Measurements from ENCODE around the gene TMEM63A.

The TMEM63A gene

GRCh38 chr1:225866061-225866837 lies 15.9 kb downstream of the TMEM63A start:
- Histone ChIP-seq H3K79me2 (ENCODE audit: insufficient read depth, low read length) (no peaks in the 10 kb centered on the region), H3K4me3 (ENCODE audit: low read depth in 1 of 2, low read length in 2 of 2) (no peak overlapping the region), H3K27me3 (ENCODE audit: insufficient read depth, low read length, poor library complexity) (no peaks in the 10 kb centered on the region), H3K36me3 (ENCODE audit: insufficient read depth, low read length) (peaks cover 7% of the 10 kb centered on the region), H3K27ac (ENCODE audit: low read length) (0 out of 2 replicates have a peak overlapping the region, but pooled peaks have one; percentile 19), H3K9ac (ENCODE audit: low read depth, low read length) (no peak overlapping the region), H3K4me1 (ENCODE audit: insufficient read depth, low read length) (peaks cover 14% of the 10 kb centered on the region), H4K20me1 (ENCODE audit: insufficient read depth, low read length) (no peaks in the 10 kb centered on the region), H3K4me2 (ENCODE audit: insufficient read depth, low read length) (no peak overlapping the region), H2AFZ (ENCODE audit: low read depth, low read length) (no peak overlapping the region), H3K9me3 (ENCODE audit: insufficient read depth, low read length, severe bottlenecking) (no peaks in the 10 kb centered on the region)
- DNase-seq (peak; percentile 67), ATAC-seq (ENCODE audit: insufficient read depth, low read depth) (peak; percentile 94)
- TF ChIP-seq EZH2 (IDR thresholded peaks at IDR 0.05; ENCODE audit: borderline replicate concordance, low read depth, low read length, severe bottlenecking): no peak

DNA sequence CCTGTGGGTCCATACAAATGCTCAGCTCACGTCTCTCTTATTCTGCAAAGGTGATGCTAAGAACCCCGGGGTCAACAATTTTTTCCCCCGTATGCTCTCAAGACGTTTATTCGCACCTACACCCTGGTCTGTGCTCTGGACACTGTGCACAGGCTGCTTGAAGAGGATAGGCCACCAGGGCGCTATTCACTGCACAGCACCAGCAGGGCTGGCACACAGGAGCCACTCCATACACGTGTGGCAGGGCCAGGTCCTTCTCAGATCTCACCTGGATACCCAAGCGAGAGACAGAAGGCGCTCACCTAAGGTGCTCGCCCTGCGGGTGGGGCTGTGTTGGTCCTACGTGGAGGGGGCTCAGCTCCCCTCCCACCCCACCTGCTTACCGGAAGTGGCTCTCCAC lies 16.7 kb downstream of the TMEM63A start:
- Histone ChIP-seq H2AFZ (ENCODE audit: low read depth, low read length) (no peak overlapping the region), H3K4me1 (ENCODE audit: insufficient read depth, low read length) (peaks cover 14% of the 10 kb centered on the region), H3K9ac (ENCODE audit: low read depth, low read length) (no peak overlapping the region), H3K4me2 (ENCODE audit: insufficient read depth, low read length) (no peak overlapping the region), H3K36me3 (ENCODE audit: insufficient read depth, low read length) (peaks cover 7% of the 10 kb centered on the region), H3K79me2 (ENCODE audit: insufficient read depth, low read length) (no peaks in the 10 kb centered on the region), H4K20me1 (ENCODE audit: insufficient read depth, low read length) (no peaks in the 10 kb centered on the region), H3K27me3 (ENCODE audit: insufficient read depth, low read length, poor library complexity) (no peaks in the 10 kb centered on the region), H3K9me3 (ENCODE audit: insufficient read depth, low read length, severe bottlenecking) (no peaks in the 10 kb centered on the region), H3K4me3 (ENCODE audit: low read depth in 1 of 2, low read length in 2 of 2) (no peak overlapping the region), H3K27ac (ENCODE audit: low read length) (no peak overlapping the region)
- DNase-seq (no peak), ATAC-seq (ENCODE audit: insufficient read depth, low read depth) (no peak)
- TF ChIP-seq EZH2 (IDR thresholded peaks at IDR 0.05; ENCODE audit: borderline replicate concordance, low read depth, low read length, severe bottlenecking): no peak
- TF ChIP-seq CTCF (IDR thresholded peaks at IDR 0.05; ENCODE audit: borderline replicate concordance, extremely low read depth, low read length, poor library complexity, severe bottlenecking): no peak

- H3K4me2 ChIP-seq (ENCODE audit: insufficient read depth, low read length): no peak overlapping the region
- no peak overlapping the region for H3K9ac ChIP-seq (ENCODE audit: low read depth, low read length)
- H3K79me2 ChIP-seq (ENCODE audit: insufficient read depth, low read length): no peaks in the 10 kb centered on the region
- H3K4me3 ChIP-seq (ENCODE audit: low read depth in 1 of 2, low read length in 2 of 2): no peak overlapping the region
- H3K36me3 ChIP-seq (ENCODE audit: insufficient read depth, low read length): peaks cover 7% of the 10 kb centered on the region
- peaks cover 14% of the 10 kb centered on the region for H3K4me1 ChIP-seq (ENCODE audit: insufficient read depth, low read length)
- TF ChIP-seq CTCF (IDR thresholded peaks at IDR 0.05; ENCODE audit: borderline replicate concordance, extremely low read depth, low read length, poor library complexity, severe bottlenecking) (no peak), EZH2 (IDR thresholded peaks at IDR 0.05; ENCODE audit: borderline replicate concordance, low read depth, low read length, severe bottlenecking) (no peak)
- no peaks in the 10 kb centered on the region for H4K20me1 ChIP-seq (ENCODE audit: insufficient read depth, low read length)
- no peak overlapping the region for H3K27ac ChIP-seq (ENCODE audit: low read length)
- no peaks in the 10 kb centered on the region for H3K27me3 ChIP-seq (ENCODE audit: insufficient read depth, low read length, poor library complexity)
- ATAC-seq (ENCODE audit: insufficient read depth, low read depth) (no peak), DNase-seq (no peak)
- H2AFZ ChIP-seq (ENCODE audit: low read depth, low read length): no peak overlapping the region
- H3K9me3 ChIP-seq (ENCODE audit: insufficient read depth, low read length, severe bottlenecking): no peaks in the 10 kb centered on the region
Measured at GRCh38 chr1:225863167-225863566, 19.0 kb downstream of the TMEM63A start.

GRCh38 chr1:225862581-225862950 lies 19.6 kb downstream of the TMEM63A start:
- Histone ChIP-seq H2AFZ (ENCODE audit: low read depth, low read length) (no peak overlapping the region), H3K4me2 (ENCODE audit: insufficient read depth, low read length) (no peak overlapping the region), H3K9ac (ENCODE audit: low read depth, low read length) (no peak overlapping the region), H3K4me1 (ENCODE audit: insufficient read depth, low read length) (peaks cover 14% of the 10 kb centered on the region), H3K9me3 (ENCODE audit: insufficient read depth, low read length, severe bottlenecking) (no peaks in the 10 kb centered on the region), H4K20me1 (ENCODE audit: insufficient read depth, low read length) (no peaks in the 10 kb centered on the region), H3K79me2 (ENCODE audit: insufficient read depth, low read length) (no peaks in the 10 kb centered on the region), H3K27ac (ENCODE audit: low read length) (no peak overlapping the region), H3K27me3 (ENCODE audit: insufficient read depth, low read length, poor library complexity) (no peaks in the 10 kb centered on the region), H3K36me3 (ENCODE audit: insufficient read depth, low read length) (peaks cover 7% of the 10 kb centered on the region), H3K4me3 (ENCODE audit: low read depth in 1 of 2, low read length in 2 of 2) (no peak overlapping the region)
- no peak for ATAC-seq (ENCODE audit: insufficient read depth, low read depth)
- TF ChIP-seq EZH2 (IDR thresholded peaks at IDR 0.05; ENCODE audit: borderline replicate concordance, low read depth, low read length, severe bottlenecking) (no peak), CTCF (IDR thresholded peaks at IDR 0.05; ENCODE audit: borderline replicate concordance, extremely low read depth, low read length, poor library complexity, severe bottlenecking) (no peak)
- DNase-seq: no peak

Measured in DND-41 (cell line).